ENCODE results near the gene CCL11.

The CCL11 gene

DNA sequence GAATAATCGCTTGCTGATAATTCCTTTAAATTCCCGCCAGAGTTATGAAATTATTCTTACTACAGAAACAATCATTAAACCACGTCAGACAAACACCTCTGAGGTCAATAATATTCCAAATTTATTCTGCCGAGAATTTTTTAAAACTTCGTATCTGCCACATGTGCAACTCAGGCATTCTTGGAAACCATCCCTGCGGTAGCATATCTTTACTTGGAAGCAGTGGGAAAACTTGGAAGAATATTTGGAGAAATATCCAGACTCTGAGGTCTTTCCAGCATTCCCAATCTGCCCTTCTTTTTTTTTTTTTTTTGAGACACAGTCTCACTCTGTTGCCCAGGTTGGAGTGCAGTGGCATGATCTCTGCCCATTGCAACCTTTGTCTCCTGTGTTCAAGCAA is 2.0 kb upstream of the CCL11 start:
- DNase-seq (no peak), ATAC-seq (no peak)
- Mint-ChIP-seq H3K27ac (no peak overlapping the region), H3K4me3 (no peak overlapping the region), H3K9me3 (no peaks in the 10 kb centered on the region), H3K27me3 (peaks cover 57% of the 10 kb centered on the region), H3K4me1 (no peaks in the 10 kb centered on the region)

DNA sequence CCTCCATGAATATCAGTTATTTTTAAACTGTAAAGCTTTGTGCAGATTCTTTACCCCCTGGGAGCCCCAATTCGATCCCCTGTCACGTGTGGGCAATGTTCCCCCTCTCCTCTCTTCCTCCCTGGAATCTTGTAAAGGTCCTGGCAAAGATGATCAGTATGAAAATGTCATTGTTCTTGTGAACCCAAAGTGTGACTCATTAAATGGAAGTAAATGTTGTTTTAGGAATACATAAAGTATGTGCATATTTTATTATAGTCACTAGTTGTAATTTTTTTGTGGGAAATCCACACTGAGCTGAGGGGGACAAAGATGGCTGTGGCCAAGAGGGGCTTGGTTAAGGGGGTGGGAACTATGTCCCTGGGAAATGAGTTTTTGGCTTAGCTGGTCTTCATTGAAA is 2.3 kb downstream of the CCL11 start:
- Mint-ChIP-seq H3K27me3 (peaks cover 27% of the 10 kb centered on the region), H3K4me3 (no peak overlapping the region), H3K4me1 (no peaks in the 10 kb centered on the region), H3K9me3 (no peaks in the 10 kb centered on the region), H3K27ac (no peak overlapping the region)
- DNase-seq: no peak
- ATAC-seq: no peak

DNA sequence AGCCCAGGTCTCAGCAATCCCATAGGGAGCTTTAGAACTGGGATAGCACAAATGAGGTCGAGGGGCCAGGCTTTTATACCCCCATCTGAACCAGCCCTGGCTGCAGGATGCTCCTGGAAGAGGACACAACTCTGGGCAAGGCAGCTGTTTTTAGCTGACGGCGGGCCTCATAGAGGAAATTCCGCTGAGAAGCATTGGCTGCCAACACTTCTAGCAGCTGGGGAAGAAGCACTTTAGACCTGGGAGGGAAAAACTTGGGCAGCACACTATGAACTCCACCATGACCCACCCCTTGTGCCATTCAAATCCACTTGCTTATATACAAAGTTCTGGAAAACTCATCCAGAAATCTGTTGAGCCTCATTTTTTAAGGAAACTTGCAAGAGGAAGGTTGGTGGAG is 5.0 kb downstream of the CCL11 start:
- no peak for ATAC-seq
- peaks cover 23% of the 10 kb centered on the region for H3K27me3 Mint-ChIP-seq

DNA sequence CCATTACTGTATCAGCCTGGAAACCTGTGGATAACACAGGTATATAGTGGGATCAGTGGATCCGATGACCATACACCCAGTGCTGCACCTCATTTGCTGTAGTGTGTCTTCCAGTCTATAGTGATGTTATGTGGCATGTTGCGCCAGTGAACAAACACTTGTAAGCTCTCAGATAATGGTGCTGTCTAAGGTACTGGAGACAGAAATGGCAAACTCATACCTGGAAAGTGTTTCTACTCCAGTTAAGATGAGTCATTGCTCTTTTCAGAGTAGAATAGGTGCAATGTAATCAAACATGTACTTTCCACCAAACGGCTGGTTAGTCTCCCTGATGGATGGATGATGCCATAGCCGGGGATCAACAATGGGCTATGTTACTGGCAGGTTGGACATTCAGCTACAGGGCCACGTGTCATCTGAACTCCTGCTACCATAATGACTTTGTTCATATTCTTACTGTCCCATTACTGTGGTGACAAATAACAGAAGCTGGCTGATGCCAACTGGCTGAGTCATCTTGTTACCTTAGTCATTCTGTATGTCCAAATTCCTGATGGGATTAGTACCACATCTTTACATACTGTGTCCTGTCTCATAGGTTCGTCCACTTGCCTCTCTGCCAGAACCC is 6.3 kb downstream of the CCL11 start:
- peaks cover 16% of the 10 kb centered on the region for H3K27me3 Mint-ChIP-seq
- ATAC-seq: peak; percentile 28

More for the DNA sequence above, 5.0 kb downstream of the CCL11 start:
- DNase-seq: no peak
- Mint-ChIP-seq H3K4me1 (no peaks in the 10 kb centered on the region), H3K9me3 (no peaks in the 10 kb centered on the region), H3K4me3 (no peak overlapping the region), H3K27ac (no peak overlapping the region)

DNA sequence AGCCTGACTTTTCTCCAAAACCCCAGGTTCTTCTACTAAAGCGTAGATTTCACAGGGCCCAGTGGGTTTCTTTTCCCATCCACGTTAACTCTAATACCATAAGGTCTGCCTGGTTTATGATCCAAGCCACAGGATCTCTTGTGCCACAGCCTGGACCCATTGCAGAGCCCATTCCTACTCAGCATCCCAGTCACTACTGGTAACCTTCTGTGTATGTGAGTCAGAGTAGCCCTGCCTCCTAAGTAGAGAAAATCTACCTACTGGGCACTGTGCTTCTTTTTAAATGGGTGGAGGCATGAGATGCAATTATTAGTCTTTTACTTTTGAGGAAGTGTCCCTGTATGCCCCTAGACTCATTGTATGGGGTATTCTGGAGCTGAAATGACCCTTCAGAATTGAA is 13.5 kb downstream of the CCL11 start:
- ATAC-seq: no peak

More for the DNA sequence above, 6.3 kb downstream of the CCL11 start:
- H3K9me3 Mint-ChIP-seq: no peaks in the 10 kb centered on the region
- no peak for DNase-seq
- no peak overlapping the region for H3K4me3 Mint-ChIP-seq
- no peaks in the 10 kb centered on the region for H3K4me1 Mint-ChIP-seq
- peak overlapping the region in 1 of 2 donors; percentile 27 for H3K27ac Mint-ChIP-seq

DNA sequence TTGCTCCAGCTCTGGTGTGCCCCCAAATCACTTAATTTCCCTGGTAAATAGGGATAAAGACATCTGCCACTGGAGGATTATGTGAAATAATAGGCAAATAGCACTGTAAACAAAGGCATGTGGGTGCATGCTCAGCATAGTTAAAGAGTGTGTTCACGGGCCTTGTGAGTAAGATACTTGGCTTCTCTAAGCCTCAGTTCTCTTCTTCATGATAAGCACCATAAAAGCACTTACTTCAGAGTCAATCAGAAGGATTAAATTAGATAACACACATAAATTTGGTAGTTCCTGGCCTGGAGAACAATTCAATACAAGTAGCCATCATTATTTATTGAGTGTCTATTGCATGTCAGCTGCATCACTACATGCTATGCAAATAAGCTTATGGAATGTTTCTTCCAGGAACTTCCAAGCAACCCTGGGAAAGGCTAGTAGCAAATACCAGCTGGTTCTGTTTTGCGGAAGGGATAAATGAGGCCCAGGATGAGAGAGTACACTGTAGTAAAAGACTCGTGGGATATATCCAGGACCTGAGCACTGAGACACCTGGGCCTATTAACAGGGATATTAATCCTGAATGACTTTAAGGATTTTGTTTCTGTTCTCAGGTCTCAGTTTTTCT is 14.5 kb downstream of the CCL11 start:
- Mint-ChIP-seq H3K4me1 (no peaks in the 10 kb centered on the region), H3K9me3 (peaks cover 0 to 3% of the 10 kb centered on the region in 2 donors), H3K27ac (no peak overlapping the region), H3K4me3 (no peak overlapping the region), H3K27me3 (peaks cover 29% of the 10 kb centered on the region)
- DNase-seq (no peak), ATAC-seq (no peak)

More for the DNA sequence above, 13.5 kb downstream of the CCL11 start:
- Mint-ChIP-seq H3K4me1 (no peaks in the 10 kb centered on the region), H3K27ac (no peak overlapping the region), H3K4me3 (no peak overlapping the region), H3K27me3 (peaks cover 29% of the 10 kb centered on the region), H3K9me3 (peaks cover 0 to 3% of the 10 kb centered on the region in 2 donors)
- DNase-seq: no peak

DNA sequence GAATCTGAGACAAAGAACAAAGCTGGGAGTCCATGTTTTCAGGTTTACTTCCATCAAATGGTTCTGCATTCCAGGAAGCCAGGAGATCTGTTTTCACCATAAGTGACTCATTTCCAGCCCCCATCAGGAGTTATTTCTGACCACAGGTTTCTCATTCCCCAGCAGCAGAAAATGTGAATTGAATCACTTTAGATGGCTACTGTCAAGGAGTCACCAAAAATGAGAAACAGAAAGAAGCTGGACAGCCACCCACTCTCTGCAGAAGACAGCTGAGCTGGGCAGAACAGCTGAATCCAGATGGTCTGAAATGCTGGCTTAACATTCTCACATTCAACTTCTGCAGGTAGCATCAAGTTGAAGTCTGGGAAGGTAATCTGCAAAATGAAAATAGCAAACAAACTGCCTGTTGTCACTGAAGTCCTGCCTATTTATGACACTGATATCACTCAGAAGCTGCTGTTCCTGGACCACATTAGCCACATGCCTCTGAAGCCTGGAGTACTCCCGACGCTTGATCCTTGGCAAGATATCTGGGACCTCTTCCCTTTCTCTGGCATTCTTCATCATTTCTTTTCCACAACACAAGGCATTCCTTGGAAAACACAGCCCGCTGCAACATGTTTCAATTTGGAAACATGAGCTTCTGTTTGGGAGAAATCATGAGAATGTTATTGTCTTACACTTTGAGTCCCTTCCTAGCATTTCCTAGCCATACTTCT is 15.3 kb downstream of the CCL11 start:
- DNase-seq: peak in 1 of 2 donors; percentile 12
- H3K4me3 Mint-ChIP-seq: no peak overlapping the region
- peaks cover 29% of the 10 kb centered on the region for H3K27me3 Mint-ChIP-seq
- peaks cover 0 to 3% of the 10 kb centered on the region in 2 donors for H3K9me3 Mint-ChIP-seq
- H3K4me1 Mint-ChIP-seq: no peaks in the 10 kb centered on the region
- ATAC-seq: peak; percentile 70
- no peak overlapping the region for H3K27ac Mint-ChIP-seq

DNA sequence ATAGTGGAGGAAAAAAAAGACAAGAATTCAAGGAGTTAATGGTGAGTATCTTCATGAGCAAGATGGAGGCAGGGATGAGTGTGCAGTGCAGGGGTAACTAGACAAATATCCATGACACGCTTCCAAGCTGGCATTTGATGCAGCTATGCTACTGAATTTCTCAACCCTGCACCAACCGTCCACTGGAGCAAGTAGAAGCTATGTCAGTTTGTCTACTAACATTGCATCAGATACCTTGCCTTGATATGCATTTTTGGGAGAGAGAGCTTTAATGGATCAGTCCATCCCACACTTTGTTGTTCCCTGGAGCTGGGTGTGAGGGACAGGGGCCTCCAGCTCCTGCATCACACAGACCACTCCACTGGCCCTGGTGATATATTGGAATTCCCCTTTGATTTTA is 16.4 kb downstream of the CCL11 start:
- DNase-seq (no peak), ATAC-seq (no peak)
- Mint-ChIP-seq H3K27me3 (peaks cover 29% of the 10 kb centered on the region), H3K4me3 (no peak overlapping the region), H3K9me3 (peaks cover 0 to 3% of the 10 kb centered on the region in 2 donors), H3K4me1 (peaks cover 2% of the 10 kb centered on the region), H3K27ac (no peak overlapping the region)

DNA sequence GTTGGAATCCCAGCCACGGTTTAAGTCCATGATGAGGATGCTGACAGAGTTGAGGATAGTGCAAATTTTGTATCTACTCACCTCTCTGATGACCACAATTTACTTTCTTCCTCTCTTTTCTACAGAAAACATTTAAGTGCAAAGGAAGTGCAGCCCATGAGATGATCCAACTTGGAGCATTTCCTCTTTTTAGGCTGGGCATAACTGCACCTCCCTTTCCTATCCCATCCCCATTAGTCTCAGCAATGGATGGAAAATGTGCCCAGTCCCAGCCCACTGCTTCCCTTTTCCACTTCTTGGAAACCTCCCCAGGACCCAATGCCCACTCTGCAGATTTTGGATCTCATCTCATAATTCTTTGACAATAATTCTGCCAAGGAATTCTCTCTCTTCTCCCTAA is 17.1 kb downstream of the CCL11 start:
- H3K4me1 Mint-ChIP-seq: peaks cover 8% of the 10 kb centered on the region
- H3K4me3 Mint-ChIP-seq: no peak overlapping the region
- no peak overlapping the region for H3K27ac Mint-ChIP-seq
- peaks cover 0 to 3% of the 10 kb centered on the region in 2 donors for H3K9me3 Mint-ChIP-seq
- DNase-seq (no peak), ATAC-seq (no peak)
- H3K27me3 Mint-ChIP-seq: peaks cover 30% of the 10 kb centered on the region

DNA sequence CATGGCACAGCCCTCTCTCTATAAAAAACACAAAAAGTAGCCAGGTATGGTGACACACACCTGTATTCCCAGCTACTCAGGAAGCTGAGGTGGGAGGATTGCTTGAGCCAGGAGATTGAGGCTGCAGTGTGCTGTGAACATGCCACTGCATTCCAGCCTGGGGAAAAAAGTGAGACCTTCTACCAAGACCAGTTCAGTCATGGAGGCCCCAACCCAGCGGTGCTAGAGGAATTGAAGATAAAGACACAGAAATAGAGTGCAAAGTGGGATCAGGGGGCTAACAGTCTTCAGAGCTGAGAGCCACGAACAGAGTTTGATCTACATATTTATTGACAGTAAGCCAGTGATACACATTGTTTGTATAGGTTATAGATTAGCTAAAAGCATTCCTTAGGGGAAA is 18.1 kb downstream of the CCL11 start:
- ATAC-seq: no peak
- no peak overlapping the region for H3K4me3 Mint-ChIP-seq
- no peak for DNase-seq
- H3K27me3 Mint-ChIP-seq: peaks cover 30% of the 10 kb centered on the region
- peaks cover 10% of the 10 kb centered on the region for H3K4me1 Mint-ChIP-seq
- no peak overlapping the region for H3K27ac Mint-ChIP-seq
- no peaks in the 10 kb centered on the region for H3K9me3 Mint-ChIP-seq

DNA sequence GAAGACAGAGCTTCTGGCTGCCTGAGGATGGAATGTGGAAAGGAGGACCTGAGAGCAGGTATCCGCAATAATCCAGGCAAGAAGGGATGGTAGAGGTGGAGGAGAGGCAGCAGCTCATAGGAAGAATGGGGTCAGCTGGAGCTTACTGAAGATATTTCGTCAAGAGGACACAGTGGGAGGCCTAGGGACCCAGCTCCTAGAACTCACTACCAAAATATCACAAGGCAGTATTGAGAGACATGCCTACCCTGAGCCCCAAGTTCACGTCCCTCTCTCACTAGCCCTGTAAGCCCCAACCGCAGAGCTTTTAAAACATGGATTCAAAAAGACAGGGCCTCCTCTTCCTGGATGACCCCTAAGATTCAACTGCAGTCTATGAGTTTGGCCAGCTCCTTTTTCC is 19.5 kb downstream of the CCL11 start:
- Mint-ChIP-seq H3K9me3 (no peaks in the 10 kb centered on the region), H3K4me3 (no peak overlapping the region), H3K4me1 (peaks cover 10% of the 10 kb centered on the region), H3K27me3 (peaks cover 23% of the 10 kb centered on the region), H3K27ac (peak overlapping the region in 1 of 2 donors; percentile 79)
- ATAC-seq (no peak), DNase-seq (no peak)

DNA sequence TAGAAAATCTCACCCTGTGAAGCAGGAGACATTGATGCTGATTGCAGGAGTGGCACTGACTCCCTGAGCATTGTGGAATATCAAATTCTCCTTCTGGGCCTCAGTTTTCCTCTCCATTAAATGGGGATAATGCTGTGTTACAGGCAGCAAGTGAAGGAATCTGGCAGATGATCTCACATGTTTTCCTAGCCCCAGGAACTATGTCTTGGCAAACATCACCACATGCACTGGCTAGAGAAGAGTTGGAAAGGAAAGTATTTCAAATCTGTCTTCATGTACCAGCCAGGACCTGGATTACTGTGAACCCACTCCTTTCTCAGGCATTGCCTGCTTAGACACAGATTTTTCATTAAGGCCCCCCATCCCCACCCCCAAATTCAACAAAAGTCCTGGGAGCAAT is 20.1 kb downstream of the CCL11 start:
- no peak for ATAC-seq
- Mint-ChIP-seq H3K9me3 (no peaks in the 10 kb centered on the region), H3K4me1 (peaks cover 10% of the 10 kb centered on the region), H3K4me3 (no peak overlapping the region), H3K27me3 (peaks cover 23% of the 10 kb centered on the region), H3K27ac (no peak overlapping the region)
- no peak for DNase-seq

DNA sequence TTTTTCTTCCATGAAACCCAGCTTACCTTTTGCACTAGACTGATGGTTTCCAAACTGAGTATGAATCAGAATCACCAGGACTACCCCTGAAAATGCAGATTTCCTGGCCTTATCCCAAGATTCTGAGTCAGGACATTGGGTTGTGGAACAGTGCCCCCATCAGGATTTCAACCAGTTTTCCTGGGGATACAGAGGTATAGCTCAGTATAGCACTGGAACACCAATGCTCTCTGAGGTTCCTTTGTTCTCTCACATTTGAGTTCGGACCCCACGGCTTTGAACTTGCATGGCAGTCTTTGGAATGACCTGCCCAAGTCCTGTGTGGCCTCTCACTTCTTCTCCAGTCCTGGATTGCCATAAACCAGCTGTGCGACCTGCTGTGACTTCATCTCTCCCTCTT is 20.9 kb downstream of the CCL11 start:
- Mint-ChIP-seq H3K4me1 (peaks cover 10% of the 10 kb centered on the region), H3K9me3 (no peaks in the 10 kb centered on the region), H3K27me3 (peaks cover 23% of the 10 kb centered on the region), H3K27ac (peak overlapping the region in 1 of 2 donors; percentile 81), H3K4me3 (no peak overlapping the region)
- no peak for ATAC-seq
- no peak for DNase-seq

DNA sequence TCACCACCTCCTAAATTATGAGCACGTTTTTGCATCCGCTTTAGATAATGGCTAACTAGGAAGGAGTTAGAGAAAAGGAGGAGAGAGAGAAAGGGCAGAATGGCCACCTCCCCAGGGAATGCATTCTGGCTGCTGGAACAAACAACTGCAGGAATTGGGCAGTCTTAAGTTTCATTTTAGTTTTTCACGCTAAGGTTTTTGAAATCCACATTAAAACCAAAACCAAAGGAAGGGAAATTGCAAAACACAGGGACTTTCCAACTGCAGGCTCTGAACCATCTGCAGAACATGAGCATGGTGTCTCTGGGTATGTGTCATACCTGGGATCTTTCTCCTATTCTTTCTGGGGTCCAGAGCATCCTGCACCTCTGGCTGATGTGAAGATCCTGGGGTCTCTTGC is 21.6 kb downstream of the CCL11 start:
- H3K4me1 Mint-ChIP-seq: peaks cover 10% of the 10 kb centered on the region
- no peak for DNase-seq

DNA sequence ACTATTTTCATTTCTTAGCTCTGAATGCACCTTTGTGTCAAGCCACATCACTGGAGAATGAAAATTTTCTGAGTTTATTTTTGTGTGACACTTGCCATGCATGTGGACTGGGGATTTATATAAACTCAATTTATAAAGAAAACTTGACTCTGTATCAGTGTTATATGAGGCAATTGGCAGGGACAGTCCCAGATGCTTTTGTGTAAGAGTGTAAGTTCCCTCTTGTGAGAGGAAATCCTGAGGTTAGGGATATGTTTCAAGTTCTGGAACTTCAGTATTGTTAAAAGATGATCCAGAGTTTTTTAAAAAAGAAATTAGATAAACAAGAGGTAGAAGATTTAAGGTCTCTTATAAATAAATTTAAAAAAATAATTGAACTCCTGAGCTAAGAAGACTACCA is 22.8 kb downstream of the CCL11 start:
- H3K27ac Mint-ChIP-seq: no peak overlapping the region
- peaks cover 10% of the 10 kb centered on the region for H3K4me1 Mint-ChIP-seq
- ATAC-seq: no peak
- no peak overlapping the region for H3K4me3 Mint-ChIP-seq
- H3K27me3 Mint-ChIP-seq: peaks cover 18% of the 10 kb centered on the region
- no peak for DNase-seq
- H3K9me3 Mint-ChIP-seq: no peaks in the 10 kb centered on the region

More for the DNA sequence above, 21.6 kb downstream of the CCL11 start:
- peak; percentile 75 for ATAC-seq
- Mint-ChIP-seq H3K27me3 (peaks cover 16% of the 10 kb centered on the region), H3K27ac (no peak overlapping the region), H3K9me3 (no peaks in the 10 kb centered on the region), H3K4me3 (no peak overlapping the region)

DNA sequence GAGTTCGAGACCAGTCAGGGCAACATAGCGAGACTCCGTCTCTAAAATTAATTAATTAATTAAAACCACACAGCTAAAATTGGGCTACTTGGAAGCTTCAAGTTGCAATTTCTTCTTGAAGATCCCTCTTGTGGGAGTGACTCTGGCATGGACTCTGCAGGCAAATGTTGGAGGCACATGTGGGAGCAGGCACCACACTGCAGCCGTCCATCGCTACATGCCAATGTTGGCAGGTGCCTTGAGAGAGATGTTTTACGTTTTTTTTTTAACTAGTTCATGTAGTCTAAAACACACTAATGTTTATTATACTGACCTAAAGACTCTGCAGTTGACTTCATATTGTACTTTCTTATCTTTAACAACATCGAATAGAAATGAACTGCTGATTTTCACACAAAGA is 25.7 kb downstream of the CCL11 start:
- Mint-ChIP-seq H3K27me3 (peaks cover 30% of the 10 kb centered on the region), H3K27ac (no peak overlapping the region), H3K9me3 (no peaks in the 10 kb centered on the region), H3K4me3 (no peak overlapping the region), H3K4me1 (peaks cover 10% of the 10 kb centered on the region)
- ATAC-seq (no peak), DNase-seq (no peak)

All from stimulated activated naive CD8-positive, alpha-beta T cell treated with anti-CD3 and anti-CD28 coated beads, Interleukin-15, amount 100 ng/mL, for 72 hours (primary cell).